GM19468 (cell line): ENCODE results near the gene PLXDC1.

ENCODE experiments used
- ATAC-seq: cut with Tn5 transposase; IDR thresholded peaks from one replicate; pipeline ENCODE4 v1.9.1; 2021; ENCODE audit warnings: mild to moderate bottlenecking, moderate library complexity, moderate number of reproducible peaks; ENCODE audit not compliant: unreplicated experiment; ENCODE audit errors: extremely low read depth

PLXDC1 gene

DNA sequence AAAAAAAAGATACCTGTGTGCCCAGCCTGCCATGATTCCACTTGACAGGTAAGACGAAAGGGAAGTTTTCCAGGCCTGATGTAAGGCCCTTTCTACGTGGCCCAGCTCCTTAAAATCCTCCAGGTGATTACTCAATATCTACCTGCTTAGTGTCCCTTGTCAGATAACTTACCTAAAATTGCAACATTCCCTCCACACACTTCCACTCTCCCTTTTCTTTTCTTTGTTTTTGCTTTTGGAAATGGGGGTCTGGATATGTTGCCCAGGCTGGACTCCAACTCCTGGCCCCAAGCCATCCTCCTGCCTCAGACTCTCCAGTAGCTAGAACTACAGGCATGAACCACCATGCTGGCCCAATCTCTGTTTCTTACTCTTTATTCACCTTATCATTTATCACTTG, 7.2 kb upstream of the PLXDC1 start:
- ATAC-seq, result no peak

GRCh38 chr17:39156491-39156890, 5.1 kb upstream of the PLXDC1 start:
- no peak for ATAC-seq

DNA sequence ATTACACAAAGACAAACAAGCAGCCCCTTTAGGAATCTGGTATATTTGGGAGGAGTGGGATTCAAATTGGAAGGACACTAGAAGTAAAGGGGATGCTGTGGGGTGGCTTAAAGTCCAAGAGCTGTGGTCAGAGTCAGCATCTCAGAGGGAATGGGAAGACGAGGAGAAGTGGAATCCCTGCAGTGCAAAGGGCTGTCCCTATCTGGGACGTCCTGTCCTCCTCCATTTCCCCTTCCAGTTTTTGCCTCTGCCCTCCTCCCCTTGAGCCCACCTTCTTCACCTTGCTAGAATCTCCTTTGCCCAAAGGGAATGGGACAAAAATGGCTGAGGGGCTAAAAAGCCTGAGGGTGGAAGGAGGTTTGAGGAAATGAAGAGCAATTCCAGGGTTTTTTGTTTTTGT, 4.2 kb upstream of the PLXDC1 start:
- ATAC-seq, result no peak

DNA sequence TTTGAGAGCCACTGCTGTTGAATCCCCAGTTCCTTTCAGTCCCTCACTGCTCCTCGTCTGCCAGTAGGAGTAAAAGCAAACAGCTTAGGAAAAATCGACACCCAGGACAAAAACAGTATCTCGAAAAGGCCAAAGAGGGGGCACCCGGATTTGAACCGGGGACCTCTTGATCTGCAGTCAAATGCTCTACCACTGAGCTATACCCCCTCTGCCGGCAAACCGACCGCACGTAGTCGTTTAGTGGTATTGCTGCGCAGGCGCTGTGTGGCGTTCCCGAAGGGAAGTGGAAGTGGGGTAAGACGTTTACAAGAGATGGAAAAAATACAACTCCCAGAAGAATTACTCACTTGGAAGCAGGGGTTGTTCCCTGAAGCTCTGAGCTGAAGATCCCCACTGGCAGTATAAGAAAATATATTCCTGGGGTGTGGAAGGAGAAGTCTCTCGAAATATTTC, 2.2 kb upstream of the PLXDC1 start:
- no peak for ATAC-seq

- no peak for ATAC-seq
Measured at GRCh38 chr17:39151943-39152818, 744 bp upstream of the PLXDC1 start.

- no peak for ATAC-seq
Measured at GRCh38 chr17:39150795-39151149, 665 bp downstream of the PLXDC1 start.

DNA sequence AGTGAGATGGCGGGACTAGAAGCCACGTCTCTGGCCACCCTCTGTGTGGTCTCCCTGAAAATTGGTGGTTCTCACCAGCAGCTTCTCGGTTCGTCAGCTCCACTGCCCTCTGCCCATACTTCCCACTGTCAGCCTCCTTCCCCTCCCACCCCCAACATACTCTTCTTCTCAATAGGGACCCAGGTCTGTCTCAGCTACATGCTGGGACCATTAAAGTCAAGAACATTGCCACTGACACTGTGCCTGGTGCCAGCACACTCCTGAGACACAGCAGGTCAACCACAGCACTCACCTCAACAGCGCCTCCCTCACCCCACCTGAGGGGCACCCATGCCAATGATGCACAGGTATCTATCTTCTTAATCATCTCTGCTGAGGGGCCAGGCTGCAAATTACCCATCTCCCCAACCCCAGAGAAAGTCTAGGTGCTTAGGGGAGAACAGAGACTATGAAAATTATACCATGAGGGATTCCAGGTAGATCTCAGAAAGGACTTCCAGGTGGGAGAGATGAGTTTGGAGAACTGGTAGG, 1.3 kb downstream of the PLXDC1 start:
- no peak for ATAC-seq

DNA sequence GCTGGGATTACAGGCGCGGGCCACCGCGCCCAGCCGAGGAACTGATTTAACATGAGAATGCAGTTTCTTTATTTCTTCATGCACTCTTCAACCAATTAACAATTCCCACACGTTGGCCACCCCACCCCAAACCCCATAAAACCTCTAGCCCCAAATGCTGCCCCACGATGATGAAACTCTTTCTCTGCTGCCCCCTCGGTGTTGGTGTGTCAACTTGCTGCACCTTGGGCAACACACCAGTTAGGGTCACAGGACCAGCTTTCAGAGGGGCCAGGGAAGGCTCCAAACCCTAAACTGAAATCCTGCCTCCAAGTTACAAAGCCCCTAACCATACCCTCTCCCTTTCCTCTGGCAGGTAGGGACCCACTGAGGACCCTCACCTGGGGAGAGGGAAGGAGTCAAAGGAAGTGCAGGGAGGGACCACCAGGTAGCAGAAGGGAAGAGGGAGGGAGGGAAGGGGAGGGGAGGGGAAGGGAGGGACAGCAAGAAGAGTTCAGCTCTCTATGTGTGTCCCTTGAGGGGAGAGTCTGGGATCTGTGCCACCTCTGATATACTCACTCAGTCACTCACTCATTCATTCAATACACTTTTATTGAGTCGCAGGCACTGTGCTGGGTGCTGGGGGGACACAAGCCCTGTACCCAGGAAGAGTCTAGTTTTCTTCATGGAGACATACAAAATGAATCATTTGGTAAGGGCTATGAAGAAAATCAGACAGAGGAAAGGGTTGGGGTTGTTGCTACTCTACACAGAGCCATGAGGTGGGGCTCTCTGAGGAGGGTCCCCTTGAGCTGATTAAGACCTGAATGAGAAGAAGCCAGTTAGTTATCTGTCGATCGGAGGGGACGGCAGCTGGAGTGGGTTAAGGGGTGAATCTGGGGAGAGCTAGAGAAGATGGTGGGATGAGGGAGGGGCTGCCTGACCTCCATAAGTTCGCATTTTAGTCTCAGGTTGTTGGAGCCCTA, 3.9 kb downstream of the PLXDC1 start:
- ATAC-seq, result no peak

DNA sequence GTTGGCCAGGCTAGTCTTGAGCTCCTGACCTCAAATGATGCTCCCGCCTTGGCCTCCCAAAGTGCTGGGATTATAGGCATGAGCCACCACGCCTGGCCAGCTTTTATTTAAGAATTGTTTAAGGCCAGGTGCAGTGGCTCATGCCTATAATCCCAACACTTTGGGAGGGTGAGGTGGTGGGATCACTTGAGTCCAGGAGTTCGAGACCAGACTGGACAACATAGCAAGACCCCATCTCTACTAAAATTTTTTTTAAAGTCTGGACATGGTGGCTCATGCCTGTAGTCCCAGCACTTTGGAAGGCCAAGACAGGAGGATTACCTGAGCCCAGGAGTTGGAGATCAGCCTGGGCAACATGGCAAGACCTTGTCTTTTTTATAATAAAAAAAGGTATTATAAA, 5.2 kb downstream of the PLXDC1 start:
- ATAC-seq, result no peak

DNA sequence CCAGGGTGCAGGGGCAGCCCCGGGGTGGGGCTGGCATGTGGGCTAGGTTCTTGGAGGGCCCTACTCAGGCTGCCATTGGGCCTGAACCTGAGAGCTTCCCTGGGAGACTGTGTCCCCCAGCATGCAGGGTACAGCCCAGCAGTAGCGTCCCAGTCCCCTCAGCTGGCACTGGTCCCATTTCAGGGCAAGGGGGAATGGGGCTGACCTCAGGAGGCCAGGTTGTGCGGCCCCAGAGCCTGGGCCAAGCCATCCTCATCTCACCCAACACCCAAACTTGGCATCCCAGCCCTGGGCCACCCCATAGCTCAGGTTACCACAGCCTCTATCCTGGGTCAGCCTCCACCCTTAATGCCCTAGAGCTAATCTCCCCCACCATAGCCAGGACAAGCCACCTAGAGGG, 6.3 kb downstream of the PLXDC1 start:
- no peak for ATAC-seq

GRCh38 chr17:39144416-39144840, 7.0 kb downstream of the PLXDC1 start:
- ATAC-seq, result no peak

GRCh38 chr17:39143552-39144093, 7.8 kb downstream of the PLXDC1 start:
- ATAC-seq, result no peak

GRCh38 chr17:39141915-39142664, 9.3 kb downstream of the PLXDC1 start:
- ATAC-seq, result no peak

DNA sequence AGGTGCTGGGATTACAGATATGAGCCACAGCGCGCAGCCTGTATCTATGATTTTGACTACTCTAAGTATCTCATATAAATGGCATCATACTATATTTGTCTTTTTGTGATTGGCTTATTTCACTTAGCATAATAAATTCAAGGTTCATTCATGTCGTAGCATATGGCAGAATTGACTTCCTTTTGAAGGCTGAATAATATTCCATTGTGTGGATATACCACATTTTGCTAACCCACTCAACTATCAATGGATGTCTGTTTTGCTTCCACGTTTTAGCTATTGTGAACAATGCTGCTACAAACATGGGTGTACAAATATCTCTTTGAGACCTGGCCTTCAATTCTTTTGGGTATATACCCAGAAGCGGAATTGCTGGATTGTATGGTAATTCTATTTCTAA, 10.1 kb downstream of the PLXDC1 start:
- ATAC-seq, result no peak

GRCh38 chr17:39139561-39139960, 11.9 kb downstream of the PLXDC1 start:
- ATAC-seq, result no peak

- no peak for ATAC-seq
Measured at GRCh38 chr17:39139161-39139511, 12.3 kb downstream of the PLXDC1 start.

GRCh38 chr17:39138431-39139160, 12.8 kb downstream of the PLXDC1 start:
- no peak for ATAC-seq

DNA sequence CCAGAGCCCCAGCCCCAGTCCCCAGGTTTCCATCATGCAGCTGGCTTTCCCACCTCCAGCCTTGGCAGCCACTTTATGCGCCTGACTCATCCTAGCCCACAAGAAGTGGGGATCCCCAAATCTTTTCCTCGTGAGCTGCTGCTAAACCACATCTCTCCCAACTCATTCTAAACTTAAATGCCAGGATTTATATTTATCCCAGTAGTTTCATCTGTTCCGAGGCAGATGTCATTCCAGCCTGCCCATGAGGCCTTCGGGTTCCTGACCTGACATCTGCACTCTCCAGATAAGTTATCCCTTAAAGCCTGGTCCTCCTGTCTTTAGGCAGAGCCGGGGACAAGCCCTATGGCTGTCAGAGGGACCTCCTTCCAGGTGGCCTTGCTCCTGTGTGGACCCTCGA, 16.6 kb downstream of the PLXDC1 start:
- no peak for ATAC-seq

DNA sequence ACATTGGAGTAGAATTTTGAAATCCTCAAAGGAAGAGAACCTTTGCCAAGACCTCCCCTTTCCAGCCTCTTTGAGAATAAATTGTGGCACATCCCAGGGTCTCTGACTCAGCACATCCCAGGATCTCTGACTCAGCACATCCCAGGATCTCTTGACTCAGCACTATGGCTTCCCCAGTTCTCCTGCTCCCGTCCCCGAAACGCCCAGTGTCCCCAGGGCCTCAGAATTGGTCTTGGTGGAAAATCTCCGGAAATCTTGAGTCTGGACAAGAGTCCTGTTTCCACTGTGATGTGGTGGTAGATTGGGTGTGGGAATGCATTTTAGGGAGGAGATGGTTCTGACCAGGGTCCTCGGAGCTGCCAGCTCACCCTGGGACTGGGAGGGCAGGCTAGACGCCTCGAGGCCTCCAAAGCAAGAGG, 19.2 kb downstream of the PLXDC1 start:
- no peak for ATAC-seq
